ENCODE results near the gene FOXO3. TPM values are rescaled to one million over a fixed set of nuclear protein-coding genes. Genes with fewer than 3 reads are reported as not detected.

FOXO3 gene
- total and polyA plus RNA-seq, 2 of the 8 experiments (the other 6 are each of a cell fraction or from before 2014, with no cell fraction given): 13.1 to 19.3 TPM

GRCh38 chr6:108635505-108636226, 74.9 kb downstream of the FOXO3 start (continued):
- no peak for TF ChIP-seq CHD7 (IDR thresholded peaks at IDR 0.05; ENCODE audit: insufficient replicate concordance, low read length)
- no peak for TF ChIP-seq TAF1 (IDR thresholded peaks at IDR 0.05; ENCODE audit: low read depth, low read length)
- no peak for TF ChIP-seq SRF (IDR thresholded peaks at IDR 0.05; ENCODE audit: low read depth, low read length)
- TF ChIP-seq SP1 (IDR thresholded peaks at IDR 0.05; ENCODE audit: low read depth, low read length): no peak
- no peak for TF ChIP-seq HDAC2 (IDR thresholded peaks at IDR 0.05; ENCODE audit: borderline replicate concordance in 1 of 2, low read depth in 2 of 2, low read length in 2 of 2)
- TF ChIP-seq BCL11A (IDR thresholded peaks at IDR 0.05; ENCODE audit: low read depth in 2 of 2, low read length in 2 of 2): no peak
- TF ChIP-seq KDM5A (IDR thresholded peaks at IDR 0.05; ENCODE audit: low read length): no peak
- TF ChIP-seq EZH2 (IDR thresholded peaks at IDR 0.05; ENCODE audit: low read depth, low read length, severe bottlenecking): no peak
- no peak for TF ChIP-seq TEAD4 (IDR thresholded peaks at IDR 0.05; ENCODE audit: low read depth, low read length)
